GM23338 (cell line): Measurements from ENCODE around the gene IKZF1. TPM values are rescaled to one million over a fixed set of nuclear protein-coding genes. Genes with fewer than 3 reads are reported as not detected.

ENCODE experiments used
- ATAC-seq: fragments of 200-7000 bp; cut with Tn5 transposase; 3 replicates; pipeline ENCODE4 v1.9.1; 2020
- DNase-seq: peaks from one replicate; pipeline ENCODE4 v3.0.0-alpha.2; 2015; ENCODE audit warnings: low spot score
- H2AFZ ChIP-seq: fragments of 200-600 bp; sonication (generic); 2 replicates; pipeline ENCODE4 v1.8.0; 2016; ENCODE audit warnings: antibody characterized with exemption, mild to moderate bottlenecking, moderate library complexity
- H3F3A ChIP-seq: fragments of 200-600 bp; sonication (generic); replicated peaks from 2 replicates; pipeline ENCODE4 v1.8.0; 2017; ENCODE audit warnings: antibody characterized with exemption, mixed run types, low read depth
- H3K27ac ChIP-seq: fragments of 200-600 bp; sonication (generic); 2 replicates; pipeline ENCODE4 v1.6.1; 2016; ENCODE audit warnings: low read depth
- H3K27me3 ChIP-seq: fragments of 200-600 bp; sonication (generic); 2 replicates; pipeline ENCODE4 v1.8.0; 2016; ENCODE audit warnings: mild to moderate bottlenecking, mixed run types, moderate library complexity; ENCODE audit not compliant: insufficient read depth
- H3K36me3 ChIP-seq: fragments of 200-600 bp; sonication (generic); 2 replicates; pipeline ENCODE4 v1.8.0; 2016; ENCODE audit warnings: mild to moderate bottlenecking; ENCODE audit not compliant: insufficient read depth
- H3K4me1 ChIP-seq: fragments of 200-600 bp; sonication (generic); 2 replicates; pipeline ENCODE4 v1.8.0; 2016; ENCODE audit warnings: mild to moderate bottlenecking, moderate library complexity; ENCODE audit not compliant: insufficient read depth
- H3K4me2 ChIP-seq: fragments of 200-600 bp; sonication (generic); 2 replicates; pipeline ENCODE4 v1.7.1; 2017; ENCODE audit warnings: mixed run types
- H3K4me3 ChIP-seq: fragments of 200-600 bp; sonication (generic); 2 replicates; pipeline ENCODE4 v1.6.1; 2016; ENCODE audit warnings: mixed run types
- H3K79me2 ChIP-seq: fragments of 200-600 bp; sonication (generic); replicated peaks from 2 replicates; pipeline ENCODE4 v1.8.0; 2017; ENCODE audit warnings: mild to moderate bottlenecking; ENCODE audit not compliant: insufficient read depth
- H3K9me2 ChIP-seq: fragments of 200-600 bp; sonication (generic); 2 replicates; pipeline ENCODE4 v1.8.0; 2017; ENCODE audit not compliant: insufficient read depth
- H4K20me1 ChIP-seq: fragments of 200-600 bp; sonication (generic); replicated peaks from 2 replicates; pipeline ENCODE4 v1.8.0; 2017; ENCODE audit warnings: mild to moderate bottlenecking; ENCODE audit not compliant: insufficient read depth
- H3K27ac Mint-ChIP-seq: 2 replicates; pipeline ENCODE4 v1.8.0; 2020; ENCODE audit warnings: inconsistent platforms, mild to moderate bottlenecking, moderate library complexity, mixed read lengths
- H3K27me3 Mint-ChIP-seq: 3 replicates; pipeline ENCODE4 v1.8.0; 2022; ENCODE audit warnings: low read depth, mild to moderate bottlenecking, moderate library complexity, mixed read lengths, inconsistent platforms; ENCODE audit not compliant: insufficient read depth, poor library complexity
- H3K36me3 Mint-ChIP-seq: 3 replicates; pipeline ENCODE4 v1.8.0; 2021; ENCODE audit warnings: low read depth, mild to moderate bottlenecking, inconsistent platforms, moderate library complexity, mixed read lengths
- H3K4me1 Mint-ChIP-seq: 3 replicates; pipeline ENCODE4 v1.8.0; 2020; ENCODE audit warnings: mild to moderate bottlenecking, inconsistent platforms, mixed read lengths
- H3K4me3 Mint-ChIP-seq: 3 replicates; pipeline ENCODE4 v1.8.0; 2021; ENCODE audit warnings: moderate library complexity, mild to moderate bottlenecking, inconsistent platforms, mixed read lengths
- H3K9me3 Mint-ChIP-seq: 3 replicates; pipeline ENCODE4 v1.8.0; 2020; ENCODE audit warnings: moderate library complexity, mild to moderate bottlenecking, inconsistent platforms, mixed read lengths
- CTCF ChIP-seq, 2 experiments: fragments of 200-600 bp in 1 of 2; sonication (generic) in 1 of 2; conservative IDR thresholded peaks; 2 replicates each; pipeline versions ENCODE4 v1.5.1 to v1.6.1; 2016 to 2017; ENCODE audit warnings: antibody characterized with exemption in 2 of 2, low read depth in 2 of 2, mild to moderate bottlenecking in 2 of 2, moderate library complexity in 1 of 2
- EZH2phosphoT487 ChIP-seq: fragments of 200-600 bp; sonication (generic); IDR thresholded peaks from one replicate; pipeline ENCODE4 v1.8.1; 2018; ENCODE audit warnings: antibody characterized with exemption; ENCODE audit not compliant: unreplicated experiment
- JUNB ChIP-seq: IDR thresholded peaks from one replicate; pipeline ENCODE4 v1.6.1; 2016; ENCODE audit warnings: antibody characterized with exemption; ENCODE audit not compliant: unreplicated experiment
- POLR2AphosphoS5 ChIP-seq: IDR thresholded peaks from 2 replicates; pipeline ENCODE4 v1.6.1; 2016; ENCODE audit warnings: antibody characterized with exemption, low read depth
- REST ChIP-seq: IDR thresholded peaks from one replicate; pipeline ENCODE4 v1.6.1; 2018; ENCODE audit warnings: antibody characterized with exemption; ENCODE audit not compliant: unreplicated experiment
- ZNF114 ChIP-seq: fragments of 250-450 bp; sonication (Bioruptor Pico); IDR thresholded peaks from 2 replicates; pipeline ENCODE4 v1.5.0; 2020; ENCODE audit warnings: mild to moderate bottlenecking, moderate library complexity
- ZNF331 ChIP-seq: fragments of 250-450 bp; sonication (Bioruptor Pico); IDR thresholded peaks from 2 replicates; pipeline ENCODE4 v1.5.0; 2020; ENCODE audit warnings: low read depth, mild to moderate bottlenecking, moderate library complexity
- ZNF462 ChIP-seq: fragments of 250-450 bp; sonication (Bioruptor Pico); IDR thresholded peaks from 2 replicates; pipeline ENCODE4 v1.5.0; 2020; ENCODE audit warnings: mild to moderate bottlenecking, moderate library complexity
- polyA plus RNA-seq: library from polyadenylated mRNA; unstranded; fragments of >200 nt; fragmentation: Nextera tagmentation; extraction: Ambion mirVana; gene quantifications from 2 replicates; pipeline ENCODE4 v1.2.1, GENCODE V29; 2016
- total RNA-seq: library from RNA; depleted of rRNA; stranded (reverse); fragments of >200 nt; shearing (Covaris generic); gene quantifications from 2 replicates; pipeline ENCODE4 v1.2.3, GENCODE V29; 2014

IKZF1 gene
- total and polyA plus RNA-seq, 2 experiments from 2014 or later: 0.57 to 1.8 TPM

GRCh38 chr7:50342616-50343114, 38.1 kb downstream of the IKZF1 start:
- peak overlapping the region; percentile 36 for H3K4me2 ChIP-seq
- no peak overlapping the region for H3K27ac ChIP-seq
- H3K4me3 ChIP-seq: no peak overlapping the region; the same call in 1 of the 2 replicates
- no peaks in the 10 kb centered on the region for H3K9me2 ChIP-seq
- no peaks in the 10 kb centered on the region for H4K20me1 ChIP-seq
- Mint-ChIP-seq H3K27ac (peak overlapping the region; percentile 57; the same call in 1 of the 2 replicates), H3K9me3 (no peaks in the 10 kb centered on the region), H3K4me3 (peak overlapping the region; percentile 43; the same call in 2 of the 3 replicates), H3K36me3 (no peaks in the 10 kb centered on the region), H3K27me3 (peaks cover 3% of the 10 kb centered on the region), H3K4me1 (peaks cover 19% of the 10 kb centered on the region)
- TF ChIP-seq ZNF462 (no peak), ZNF331 (CRISPR knock-in tag) (no peak), POLR2AphosphoS5 (no peak)
- no peaks in the 10 kb centered on the region for H3K36me3 ChIP-seq
- H3K4me1 ChIP-seq: peaks cover 10% of the 10 kb centered on the region
- H3K27me3 ChIP-seq: no peaks in the 10 kb centered on the region
- ATAC-seq (peak; percentile 83), DNase-seq (peak; percentile 47)
- H3K79me2 ChIP-seq: no peaks in the 10 kb centered on the region
- H3F3A ChIP-seq: no peaks in the 10 kb centered on the region
- peak overlapping the region; percentile 91 for H2AFZ ChIP-seq

GRCh38 chr7:50346545-50347497, 42.3 kb downstream of the IKZF1 start:
- H3K36me3 Mint-ChIP-seq: no peaks in the 10 kb centered on the region
- ATAC-seq (no peak), DNase-seq (no peak)
- no peaks in the 10 kb centered on the region for H3F3A ChIP-seq
- no peak overlapping the region for H3K4me2 ChIP-seq
- peaks cover 3% of the 10 kb centered on the region; the same call in 1 of the 2 replicates for H3K4me1 ChIP-seq
- H3K79me2 ChIP-seq: no peaks in the 10 kb centered on the region
- no peak overlapping the region for H3K4me3 ChIP-seq
- H3K27ac ChIP-seq: no peak overlapping the region
- H3K9me2 ChIP-seq: no peaks in the 10 kb centered on the region
- no peaks in the 10 kb centered on the region for H3K9me3 Mint-ChIP-seq
- no peaks in the 10 kb centered on the region for H4K20me1 ChIP-seq
- peaks cover 14% of the 10 kb centered on the region for H3K4me1 Mint-ChIP-seq
- no peak overlapping the region for H3K4me3 Mint-ChIP-seq
- no peak overlapping the region for H3K27ac Mint-ChIP-seq
- no peak overlapping the region for H2AFZ ChIP-seq
- H3K36me3 ChIP-seq: no peaks in the 10 kb centered on the region
- no peaks in the 10 kb centered on the region for H3K27me3 ChIP-seq
- peaks cover 3% of the 10 kb centered on the region for H3K27me3 Mint-ChIP-seq
- TF ChIP-seq ZNF114 (CRISPR knock-in tag) (no peak), JUNB (no peak), REST (no peak), EZH2phosphoT487 (no peak), CTCF (conservative IDR thresholded peaks at IDR 0.05; ENCODE audit: low read depth in 2 of 2) (no peak)
